ENCODE measurements around the gene CNN2. TPM values are rescaled to one million over a fixed set of nuclear protein-coding genes. Genes with fewer than 3 reads are reported as not detected.
A peak's percentile ranks its signal among the peaks of the same experiment; 100 is the strongest.

Gene CNN2
- total RNA-seq, 1 experiment from 2014 or later = 194 TPM

GRCh38 chr19:992670-993055, 33.7 kb upstream of the CNN2 start:
- TF ChIP-seq, protein P1, sequence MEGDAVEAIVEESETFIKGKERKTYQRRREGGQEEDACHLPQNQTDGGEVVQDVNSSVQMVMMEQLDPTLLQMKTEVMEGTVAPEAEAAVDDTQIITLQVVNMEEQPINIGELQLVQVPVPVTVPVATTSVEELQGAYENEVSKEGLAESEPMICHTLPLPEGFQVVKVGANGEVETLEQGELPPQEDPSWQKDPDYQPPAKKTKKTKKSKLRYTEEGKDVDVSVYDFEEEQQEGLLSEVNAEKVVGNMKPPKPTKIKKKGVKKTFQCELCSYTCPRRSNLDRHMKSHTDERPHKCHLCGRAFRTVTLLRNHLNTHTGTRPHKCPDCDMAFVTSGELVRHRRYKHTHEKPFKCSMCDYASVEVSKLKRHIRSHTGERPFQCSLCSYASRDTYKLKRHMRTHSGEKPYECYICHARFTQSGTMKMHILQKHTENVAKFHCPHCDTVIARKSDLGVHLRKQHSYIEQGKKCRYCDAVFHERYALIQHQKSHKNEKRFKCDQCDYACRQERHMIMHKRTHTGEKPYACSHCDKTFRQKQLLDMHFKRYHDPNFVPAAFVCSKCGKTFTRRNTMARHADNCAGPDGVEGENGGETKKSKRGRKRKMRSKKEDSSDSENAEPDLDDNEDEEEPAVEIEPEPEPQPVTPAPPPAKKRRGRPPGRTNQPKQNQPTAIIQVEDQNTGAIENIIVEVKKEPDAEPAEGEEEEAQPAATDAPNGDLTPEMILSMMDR (IDR thresholded peaks at IDR 0.05; ENCODE audit: insufficient read depth in 1 of 2, low read depth in 1 of 2, low read length in 1 of 2, severe bottlenecking in 1 of 2, unreplicated experiment in 1 of 2) = no peak
- ChIA-PET POLR2A (no interaction called here), CTCF (no interaction called here)
- H3K27me3 Mint-ChIP-seq (ENCODE audit: insufficient read depth, unreplicated experiment) = no peaks in the 10 kb centered on the region
- H3K4me3 Mint-ChIP-seq (ENCODE audit: unreplicated experiment) = no peak overlapping the region
- intact Hi-C loops (cut with micrococcal nuclease; ENCODE audit: unreplicated experiment) = no loop called here
- no peaks in the 10 kb centered on the region for H3K4me1 Mint-ChIP-seq (ENCODE audit: low read depth, unreplicated experiment)
- DNase-seq = no peak
- H3K9me3 ChIP-seq = no peaks in the 10 kb centered on the region
- no peaks in the 10 kb centered on the region for H3K9me3 Mint-ChIP-seq (ENCODE audit: unreplicated experiment)
- peaks cover 42% of the 10 kb centered on the region for H3K4me1 ChIP-seq
- H3K4me3 ChIP-seq (ENCODE audit: low read depth, low read length) = no peak overlapping the region
- H3K27ac Mint-ChIP-seq (ENCODE audit: unreplicated experiment) = peak overlapping the region; percentile 91
- H3K36me3 Mint-ChIP-seq (ENCODE audit: insufficient read depth, unreplicated experiment) = peaks cover 76% of the 10 kb centered on the region
- no TSS peak for BruUV-seq (replicated peaks)
- H3K36me3 ChIP-seq (ENCODE audit: control insufficient read depth, insufficient read depth, low read length) = peaks cover 3% of the 10 kb centered on the region
- no peaks in the 10 kb centered on the region for H3K27me3 ChIP-seq (replicated peaks; ENCODE audit: control insufficient read depth, insufficient read depth, low read length)

DNA sequence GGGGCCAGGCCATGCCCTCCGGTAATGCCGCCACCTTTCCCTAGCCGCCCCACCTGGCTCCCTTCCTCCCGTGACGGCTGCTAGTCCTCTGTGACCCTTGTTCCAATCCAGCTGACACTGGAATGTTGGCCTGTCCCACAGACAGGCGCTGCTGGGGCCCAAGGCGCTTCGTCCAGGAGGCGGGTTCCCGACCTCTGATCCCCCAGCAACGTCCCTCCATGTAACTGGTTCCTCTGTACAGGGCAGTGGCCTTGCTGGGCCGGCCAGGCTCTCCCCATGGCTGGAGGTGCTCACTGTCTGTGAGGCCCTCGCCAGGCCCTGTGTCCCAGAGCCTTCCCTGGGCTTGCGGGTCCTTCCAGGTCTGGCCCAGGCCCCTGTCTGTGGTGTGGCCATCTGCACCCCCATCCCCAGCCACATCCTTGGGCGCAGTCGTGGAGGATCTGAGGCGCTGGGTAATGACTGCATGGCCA, 33.0 kb upstream of the CNN2 start:
- DNase-seq = peak; percentile 63 to 86
- no peak overlapping the region for H3K4me3 Mint-ChIP-seq (ENCODE audit: unreplicated experiment)
- peaks cover 76% of the 10 kb centered on the region for H3K36me3 Mint-ChIP-seq (ENCODE audit: insufficient read depth, unreplicated experiment)
- peaks cover 42% of the 10 kb centered on the region for H3K4me1 ChIP-seq
- no peak overlapping the region for H3K4me3 ChIP-seq (ENCODE audit: low read depth, low read length)
- BruUV-seq (replicated peaks) = no TSS peak
- POLR2A ChIA-PET = no interaction called here
- TF ChIP-seq, protein P1 (IDR thresholded peaks at IDR 0.05; ENCODE audit: insufficient read depth in 1 of 2, low read depth in 1 of 2, low read length in 1 of 2, severe bottlenecking in 1 of 2, unreplicated experiment in 1 of 2) = no peak
- CTCF ChIA-PET = no interaction called here
- H3K36me3 ChIP-seq (ENCODE audit: control insufficient read depth, insufficient read depth, low read length) = peaks cover 3% of the 10 kb centered on the region
- H3K4me1 Mint-ChIP-seq (ENCODE audit: low read depth, unreplicated experiment) = no peaks in the 10 kb centered on the region
- no peaks in the 10 kb centered on the region for H3K27me3 ChIP-seq (replicated peaks; ENCODE audit: control insufficient read depth, insufficient read depth, low read length)
- H3K9me3 Mint-ChIP-seq (ENCODE audit: unreplicated experiment) = no peaks in the 10 kb centered on the region
- H3K27me3 Mint-ChIP-seq (ENCODE audit: insufficient read depth, unreplicated experiment) = peaks cover 3% of the 10 kb centered on the region
- H3K27ac Mint-ChIP-seq (ENCODE audit: unreplicated experiment) = peak overlapping the region; percentile 91
- no peaks in the 10 kb centered on the region for H3K9me3 ChIP-seq
- intact Hi-C loops (cut with micrococcal nuclease; ENCODE audit: unreplicated experiment) = no loop called here

- Histone ChIP-seq H3K27me3 (replicated peaks; ENCODE audit: control insufficient read depth, insufficient read depth, low read length) (no peaks in the 10 kb centered on the region), H3K9me3 (no peaks in the 10 kb centered on the region), H3K36me3 (ENCODE audit: control insufficient read depth, insufficient read depth, low read length) (peaks cover 3% of the 10 kb centered on the region), H3K4me1 (peaks cover 42% of the 10 kb centered on the region), H3K4me3 (ENCODE audit: low read depth, low read length) (no peak overlapping the region)
- ChIA-PET POLR2A (no interaction called here), CTCF (no interaction called here)
- peaks cover 3% of the 10 kb centered on the region for H3K27me3 Mint-ChIP-seq (ENCODE audit: insufficient read depth, unreplicated experiment)
- BruUV-seq (replicated peaks) = no TSS peak
- no peak overlapping the region for H3K4me3 Mint-ChIP-seq (ENCODE audit: unreplicated experiment)
- peaks cover 76% of the 10 kb centered on the region for H3K36me3 Mint-ChIP-seq (ENCODE audit: insufficient read depth, unreplicated experiment)
- H3K4me1 Mint-ChIP-seq (ENCODE audit: low read depth, unreplicated experiment) = no peaks in the 10 kb centered on the region
- intact Hi-C loops (cut with micrococcal nuclease; ENCODE audit: unreplicated experiment) = no loop called here
- no peaks in the 10 kb centered on the region for H3K9me3 Mint-ChIP-seq (ENCODE audit: unreplicated experiment)
- TF ChIP-seq, protein P1 (IDR thresholded peaks at IDR 0.05; ENCODE audit: insufficient read depth in 1 of 2, low read depth in 1 of 2, low read length in 1 of 2, severe bottlenecking in 1 of 2, unreplicated experiment in 1 of 2) = no peak
- no peak for DNase-seq
- no peak overlapping the region for H3K27ac Mint-ChIP-seq (ENCODE audit: unreplicated experiment)
Measured at GRCh38 chr19:993831-994393, 32.5 kb upstream of the CNN2 start.
